ENCODE data around the gene TFAP2D. TPM values are rescaled to one million over a fixed set of nuclear protein-coding genes. Genes with fewer than 3 reads are reported as not detected.

Gene TFAP2D
- total and polyA plus RNA-seq, 12 donors, result not detected

- no peak for ATAC-seq
- Histone ChIP-seq H3K27ac (no peak overlapping the region), H3K4me1 (peaks cover 0 to 6% (median 0%) of the 10 kb centered on the region in 9 donors), H3K4me3 (no peak overlapping the region), H3K9me3 (no peaks in the 10 kb centered on the region), H3K27me3 (peaks cover 0 to 95% (median 89%) of the 10 kb centered on the region in 7 donors), H3K36me3 (no peaks in the 10 kb centered on the region)
- intact Hi-C loops (cut with DNase I), result no loop called here
- no peak for DNase-seq
- 4% methylated on average over 6 of the region's 6 CpGs for WGBS, 2 donors
- TF ChIP-seq CTCF (IDR thresholded peaks at IDR 0.05), result no peak
These were observed 4.0 kb upstream of the TFAP2D start for GRCh38 chr6:50709366-50709734.

GRCh38 chr6:50711686-50712085 is 1.6 kb upstream of the TFAP2D start:
- Histone ChIP-seq H3K4me3 (no peak overlapping the region), H3K27me3 (peaks cover 0 to 98% (median 93%) of the 10 kb centered on the region in 7 donors), H3K36me3 (no peaks in the 10 kb centered on the region), H3K4me1 (peaks cover 0 to 6% (median 0%) of the 10 kb centered on the region in 9 donors), H3K9me3 (no peaks in the 10 kb centered on the region), H3K27ac (no peak overlapping the region)
- ATAC-seq (no peak), DNase-seq (no peak)
- no peak for TF ChIP-seq CTCF (IDR thresholded peaks at IDR 0.05)
- intact Hi-C loops (cut with DNase I), result no loop called here
- WGBS, 2 donors, result 17 to 18% methylated on average over 7 of the region's 7 CpGs

- Histone ChIP-seq H3K4me1 (peaks cover 0 to 6% (median 0%) of the 10 kb centered on the region in 9 donors), H3K36me3 (no peaks in the 10 kb centered on the region), H3K9me3 (no peaks in the 10 kb centered on the region), H3K27ac (no peak overlapping the region), H3K4me3 (no peak overlapping the region), H3K27me3 (peaks cover 0 to 98% (median 93%) of the 10 kb centered on the region in 7 donors)
- WGBS, 2 donors, result 1 to 2% methylated on average over 2 of the region's 2 CpGs
- intact Hi-C loops (cut with DNase I), result no loop called here
- DNase-seq, result no peak
- no peak for TF ChIP-seq CTCF (IDR thresholded peaks at IDR 0.05)
- no peak for ATAC-seq
These were observed 1.0 kb upstream of the TFAP2D start for GRCh38 chr6:50712291-50712690.

- ATAC-seq, result no peak
- no peak for DNase-seq
- Histone ChIP-seq H3K36me3 (no peaks in the 10 kb centered on the region), H3K4me3 (no peak overlapping the region), H3K27me3 (peaks cover 0 to 97% (median 83%) of the 10 kb centered on the region in 7 donors), H3K9me3 (no peaks in the 10 kb centered on the region), H3K4me1 (no peaks in the 10 kb centered on the region), H3K27ac (no peak overlapping the region)
- WGBS, 2 donors, result 1 to 3% methylated on average over 27 of the region's 27 CpGs
- intact Hi-C loops (cut with DNase I), result no loop called here
- no peak for TF ChIP-seq CTCF (IDR thresholded peaks at IDR 0.05)
These were observed 706 bp downstream of the TFAP2D start for GRCh38 chr6:50713977-50714486.
